Measurements from ENCODE around the gene KHNYN.
A peak's percentile ranks its signal among the peaks of the same experiment; 100 is the strongest.
"Not testable (repeated sequence)": the region's sequence is repeated elsewhere in the genome, so short reads cannot be mapped to it uniquely, and the experiment has no call there.

Gene KHNYN

GRCh38 chr14:24443053-24443665, 13.4 kb downstream of the KHNYN start:
- H3K27ac ChIP-seq (ENCODE audit: low read depth in 2 of 2, low read length in 2 of 2) = peak overlapping the region; percentile 99
- H3K9ac ChIP-seq (ENCODE audit: low read depth in 1 of 2, low read length in 2 of 2) = peak overlapping the region; percentile 84 to 97
- peak overlapping the region; percentile 84 to 94 for H3K4me3 ChIP-seq (ENCODE audit: low read length in 2 of 2)

GRCh38 chr14:24450828-24451227, 21.1 kb downstream of the KHNYN start:
- not testable (repeated sequence) for H3K36me3 ChIP-seq (ENCODE audit: control insufficient read depth in 2 of 2, insufficient read depth in 2 of 2, low read length in 2 of 2); H3K9me3 ChIP-seq (ENCODE audit: control insufficient read depth in 2 of 2, low read length in 2 of 2); H3K4me3 ChIP-seq (ENCODE audit: low read length in 2 of 2); H3K27me3 ChIP-seq (ENCODE audit: control insufficient read depth in 2 of 2, insufficient read depth in 2 of 2, low read length in 2 of 2); H3K9ac ChIP-seq (ENCODE audit: low read depth in 1 of 2, low read length in 2 of 2); H3K27ac ChIP-seq (ENCODE audit: low read depth in 2 of 2, low read length in 2 of 2); H3K4me1 ChIP-seq (ENCODE audit: control insufficient read depth in 2 of 2, insufficient read depth in 2 of 2, low read length in 2 of 2)

More at GRCh38 chr14:24443053-24443665, 13.4 kb downstream of the KHNYN start:
- no peaks in the 10 kb centered on the region for H3K27me3 ChIP-seq (ENCODE audit: control insufficient read depth in 2 of 2, insufficient read depth in 2 of 2, low read length in 2 of 2)
- no peaks in the 10 kb centered on the region for H3K9me3 ChIP-seq (ENCODE audit: control insufficient read depth in 2 of 2, low read length in 2 of 2)
- H3K4me1 ChIP-seq (ENCODE audit: control insufficient read depth in 2 of 2, insufficient read depth in 2 of 2, low read length in 2 of 2) = peaks cover 10 to 13% of the 10 kb centered on the region in 2 donors
- peaks cover 20 to 24% of the 10 kb centered on the region in 2 donors for H3K36me3 ChIP-seq (ENCODE audit: control insufficient read depth in 2 of 2, insufficient read depth in 2 of 2, low read length in 2 of 2)

DNA sequence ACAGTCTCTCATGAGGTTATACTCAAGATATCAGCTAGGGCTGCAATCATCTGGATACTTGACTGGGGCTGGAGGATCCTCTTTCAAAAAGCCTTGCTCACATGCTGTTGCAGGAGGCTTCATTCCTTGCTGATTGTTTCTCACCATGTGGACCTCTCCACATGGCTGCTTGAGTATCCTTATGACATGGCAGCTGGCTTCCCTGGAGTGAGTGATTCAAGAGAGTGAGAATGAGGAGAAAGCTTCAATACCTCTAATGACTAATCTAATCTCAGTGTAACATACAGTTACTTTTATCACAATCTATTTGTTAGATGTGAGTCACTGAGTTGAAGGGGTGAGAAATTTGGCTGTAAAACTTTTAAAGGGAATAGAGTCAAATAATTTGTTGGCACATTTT, 27.2 kb downstream of the KHNYN start:
- Histone ChIP-seq H3K27me3 (ENCODE audit: control insufficient read depth in 2 of 2, insufficient read depth in 2 of 2, low read length in 2 of 2) (no peaks in the 10 kb centered on the region), H3K9ac (ENCODE audit: low read depth in 1 of 2, low read length in 2 of 2) (no peak overlapping the region), H3K27ac (ENCODE audit: low read depth in 2 of 2, low read length in 2 of 2) (no peak overlapping the region), H3K4me1 (ENCODE audit: control insufficient read depth in 2 of 2, insufficient read depth in 2 of 2, low read length in 2 of 2) (no peaks in the 10 kb centered on the region), H3K36me3 (ENCODE audit: control insufficient read depth in 2 of 2, insufficient read depth in 2 of 2, low read length in 2 of 2) (no peaks in the 10 kb centered on the region), H3K9me3 (ENCODE audit: control insufficient read depth in 2 of 2, low read length in 2 of 2) (no peaks in the 10 kb centered on the region), H3K4me3 (ENCODE audit: low read length in 2 of 2) (no peak overlapping the region)

DNA sequence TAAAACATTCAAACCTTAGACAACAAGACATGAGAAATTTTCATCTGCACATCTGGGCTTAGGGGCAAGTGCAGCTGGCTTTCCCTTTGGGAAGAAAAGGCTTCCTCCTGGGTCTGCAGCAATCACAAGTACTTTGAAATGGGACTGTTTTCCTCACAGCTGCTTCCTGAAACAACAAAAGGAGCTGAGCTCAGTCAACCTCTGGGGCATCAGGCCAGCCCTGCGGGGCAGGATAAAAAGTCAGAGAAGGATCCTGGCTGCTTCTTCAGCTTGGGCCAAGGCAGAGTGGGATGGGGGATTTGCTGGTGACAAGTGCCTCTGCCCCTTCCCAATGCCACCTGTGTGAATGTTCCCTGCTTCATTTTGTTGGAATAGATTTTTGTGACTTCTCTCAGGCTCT, 29.0 kb downstream of the KHNYN start:
- Histone ChIP-seq H3K4me3 (ENCODE audit: low read length in 2 of 2) (no peak overlapping the region), H3K27ac (ENCODE audit: low read depth in 2 of 2, low read length in 2 of 2) (no peak overlapping the region), H3K9ac (ENCODE audit: low read depth in 1 of 2, low read length in 2 of 2) (no peak overlapping the region), H3K4me1 (ENCODE audit: control insufficient read depth in 2 of 2, insufficient read depth in 2 of 2, low read length in 2 of 2) (no peaks in the 10 kb centered on the region), H3K27me3 (ENCODE audit: control insufficient read depth in 2 of 2, insufficient read depth in 2 of 2, low read length in 2 of 2) (no peaks in the 10 kb centered on the region), H3K9me3 (ENCODE audit: control insufficient read depth in 2 of 2, low read length in 2 of 2) (no peaks in the 10 kb centered on the region), H3K36me3 (ENCODE audit: control insufficient read depth in 2 of 2, insufficient read depth in 2 of 2, low read length in 2 of 2) (no peaks in the 10 kb centered on the region)

- H3K4me3 ChIP-seq (ENCODE audit: low read length in 2 of 2) = no peak overlapping the region
- no peak overlapping the region for H3K9ac ChIP-seq (ENCODE audit: low read depth in 1 of 2, low read length in 2 of 2)
- no peaks in the 10 kb centered on the region for H3K27me3 ChIP-seq (ENCODE audit: control insufficient read depth in 2 of 2, insufficient read depth in 2 of 2, low read length in 2 of 2)
- no peaks in the 10 kb centered on the region for H3K4me1 ChIP-seq (ENCODE audit: control insufficient read depth in 2 of 2, insufficient read depth in 2 of 2, low read length in 2 of 2)
- no peak overlapping the region for H3K27ac ChIP-seq (ENCODE audit: low read depth in 2 of 2, low read length in 2 of 2)
- no peaks in the 10 kb centered on the region for H3K9me3 ChIP-seq (ENCODE audit: control insufficient read depth in 2 of 2, low read length in 2 of 2)
- no peaks in the 10 kb centered on the region for H3K36me3 ChIP-seq (ENCODE audit: control insufficient read depth in 2 of 2, insufficient read depth in 2 of 2, low read length in 2 of 2)
These were observed 29.6 kb downstream of the KHNYN start for GRCh38 chr14:24459331-24459730.

- H3K9ac ChIP-seq (ENCODE audit: low read depth in 1 of 2, low read length in 2 of 2) = no peak overlapping the region
- H3K36me3 ChIP-seq (ENCODE audit: control insufficient read depth in 2 of 2, insufficient read depth in 2 of 2, low read length in 2 of 2) = no peaks in the 10 kb centered on the region
- H3K9me3 ChIP-seq (ENCODE audit: control insufficient read depth in 2 of 2, low read length in 2 of 2) = no peaks in the 10 kb centered on the region
- no peaks in the 10 kb centered on the region for H3K4me1 ChIP-seq (ENCODE audit: control insufficient read depth in 2 of 2, insufficient read depth in 2 of 2, low read length in 2 of 2)
- H3K27me3 ChIP-seq (ENCODE audit: control insufficient read depth in 2 of 2, insufficient read depth in 2 of 2, low read length in 2 of 2) = no peaks in the 10 kb centered on the region
- no peak overlapping the region for H3K4me3 ChIP-seq (ENCODE audit: low read length in 2 of 2)
- no peak overlapping the region for H3K27ac ChIP-seq (ENCODE audit: low read depth in 2 of 2, low read length in 2 of 2)
These were observed 31.6 kb downstream of the KHNYN start for GRCh38 chr14:24461336-24461735.

DNA sequence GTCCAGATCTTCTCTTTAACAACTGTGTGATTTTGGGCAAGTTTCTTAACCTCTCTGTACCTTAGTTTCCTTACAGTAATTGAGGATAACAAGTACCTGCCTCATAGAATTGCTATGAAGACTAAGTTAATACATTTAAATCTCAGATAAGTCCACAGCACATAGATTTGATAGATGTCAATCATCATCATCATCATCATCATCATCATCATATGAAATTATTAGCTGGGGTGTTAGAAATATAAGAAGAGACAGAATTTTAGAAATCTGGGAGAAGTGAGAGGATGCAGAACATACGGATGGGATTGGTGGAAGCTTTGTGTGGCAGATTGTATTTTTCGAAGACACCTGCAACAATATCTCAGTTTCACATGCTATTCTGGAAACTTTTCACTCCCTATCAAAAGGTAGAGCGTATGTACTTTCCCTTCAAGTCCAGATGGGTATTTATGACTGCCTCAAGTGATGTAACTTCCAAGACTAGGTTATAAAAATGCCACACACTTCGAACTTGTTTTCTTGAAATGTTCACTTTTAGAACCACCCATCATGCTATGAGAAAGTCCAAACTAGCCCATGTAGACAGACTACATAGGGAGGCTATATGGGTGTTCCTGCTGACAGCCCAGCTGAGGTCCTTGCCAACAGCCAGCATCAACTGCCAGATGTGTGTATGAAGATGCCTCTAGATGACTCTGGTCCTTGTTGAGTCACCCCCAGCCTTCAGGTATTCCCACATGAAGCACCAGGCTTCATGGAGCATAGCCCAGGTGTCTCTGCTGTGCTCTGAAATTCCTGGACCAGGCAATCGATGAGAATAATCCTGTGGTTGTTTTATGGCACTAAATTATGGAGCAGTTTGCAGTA, 33.5 kb downstream of the KHNYN start:
- Histone ChIP-seq H3K36me3 (ENCODE audit: control insufficient read depth in 2 of 2, insufficient read depth in 2 of 2, low read length in 2 of 2) (no peaks in the 10 kb centered on the region), H3K27ac (ENCODE audit: low read depth in 2 of 2, low read length in 2 of 2) (no peak overlapping the region), H3K27me3 (ENCODE audit: control insufficient read depth in 2 of 2, insufficient read depth in 2 of 2, low read length in 2 of 2) (no peaks in the 10 kb centered on the region), H3K9me3 (ENCODE audit: control insufficient read depth in 2 of 2, low read length in 2 of 2) (no peaks in the 10 kb centered on the region), H3K4me1 (ENCODE audit: control insufficient read depth in 2 of 2, insufficient read depth in 2 of 2, low read length in 2 of 2) (no peaks in the 10 kb centered on the region), H3K4me3 (ENCODE audit: low read length in 2 of 2) (no peak overlapping the region), H3K9ac (ENCODE audit: low read depth in 1 of 2, low read length in 2 of 2) (no peak overlapping the region)

GRCh38 chr14:24463884-24464785, 34.4 kb downstream of the KHNYN start:
- H3K4me3 ChIP-seq (ENCODE audit: low read length in 2 of 2) = no peak overlapping the region
- no peak overlapping the region for H3K9ac ChIP-seq (ENCODE audit: low read depth in 1 of 2, low read length in 2 of 2)
- H3K36me3 ChIP-seq (ENCODE audit: control insufficient read depth in 2 of 2, insufficient read depth in 2 of 2, low read length in 2 of 2) = no peaks in the 10 kb centered on the region
- no peaks in the 10 kb centered on the region for H3K9me3 ChIP-seq (ENCODE audit: control insufficient read depth in 2 of 2, low read length in 2 of 2)
- no peaks in the 10 kb centered on the region for H3K27me3 ChIP-seq (ENCODE audit: control insufficient read depth in 2 of 2, insufficient read depth in 2 of 2, low read length in 2 of 2)
- H3K27ac ChIP-seq (ENCODE audit: low read depth in 2 of 2, low read length in 2 of 2) = no peak overlapping the region
- H3K4me1 ChIP-seq (ENCODE audit: control insufficient read depth in 2 of 2, insufficient read depth in 2 of 2, low read length in 2 of 2) = no peaks in the 10 kb centered on the region

- Histone ChIP-seq H3K4me3 (ENCODE audit: low read length in 2 of 2) (no peak overlapping the region), H3K27ac (ENCODE audit: low read depth in 2 of 2, low read length in 2 of 2) (no peak overlapping the region), H3K9me3 (ENCODE audit: control insufficient read depth in 2 of 2, low read length in 2 of 2) (no peaks in the 10 kb centered on the region), H3K9ac (ENCODE audit: low read depth in 1 of 2, low read length in 2 of 2) (no peak overlapping the region), H3K4me1 (ENCODE audit: control insufficient read depth in 2 of 2, insufficient read depth in 2 of 2, low read length in 2 of 2) (no peaks in the 10 kb centered on the region), H3K27me3 (ENCODE audit: control insufficient read depth in 2 of 2, insufficient read depth in 2 of 2, low read length in 2 of 2) (no peaks in the 10 kb centered on the region), H3K36me3 (ENCODE audit: control insufficient read depth in 2 of 2, insufficient read depth in 2 of 2, low read length in 2 of 2) (no peaks in the 10 kb centered on the region)
These were observed 35.6 kb downstream of the KHNYN start for GRCh38 chr14:24465368-24465767.

GRCh38 chr14:24465805-24466204, 36.1 kb downstream of the KHNYN start:
- H3K4me1 ChIP-seq (ENCODE audit: control insufficient read depth in 2 of 2, insufficient read depth in 2 of 2, low read length in 2 of 2) = no peaks in the 10 kb centered on the region
- H3K4me3 ChIP-seq (ENCODE audit: low read length in 2 of 2) = no peak overlapping the region
- H3K36me3 ChIP-seq (ENCODE audit: control insufficient read depth in 2 of 2, insufficient read depth in 2 of 2, low read length in 2 of 2) = no peaks in the 10 kb centered on the region
- H3K9me3 ChIP-seq (ENCODE audit: control insufficient read depth in 2 of 2, low read length in 2 of 2) = no peaks in the 10 kb centered on the region
- H3K27ac ChIP-seq (ENCODE audit: low read depth in 2 of 2, low read length in 2 of 2) = no peak overlapping the region
- no peaks in the 10 kb centered on the region for H3K27me3 ChIP-seq (ENCODE audit: control insufficient read depth in 2 of 2, insufficient read depth in 2 of 2, low read length in 2 of 2)
- H3K9ac ChIP-seq (ENCODE audit: low read depth in 1 of 2, low read length in 2 of 2) = no peak overlapping the region
